ENCODE measurements around the gene IL12A.

DNA sequence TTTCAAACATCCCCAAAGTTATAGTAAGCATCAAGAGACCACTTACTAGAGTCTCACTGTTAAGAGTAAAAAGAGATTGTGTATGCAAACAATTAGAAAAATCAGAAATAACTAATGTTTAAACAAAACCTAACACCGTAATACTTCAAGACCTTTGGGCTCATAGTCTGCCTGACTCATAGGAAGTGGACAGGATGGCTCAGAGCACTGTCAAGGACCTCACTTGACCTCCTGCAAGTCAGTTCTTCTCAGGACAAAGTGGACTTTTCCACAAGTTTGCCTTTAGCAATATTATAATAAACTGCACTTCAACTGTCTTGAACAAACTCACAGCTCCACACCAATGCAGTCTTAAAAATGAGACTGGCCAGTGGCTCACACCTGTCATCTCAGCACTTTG lies 34.8 kb downstream of the IL12A start:
- no peak for TF ChIP-seq CTCF (IDR thresholded peaks at IDR 0.05)
- TF ChIP-seq POLR2A (IDR thresholded peaks at IDR 0.05): no peak
